Keratinocyte (primary cell): ENCODE data around the gene S100A10. TPM values are rescaled to one million over a fixed set of nuclear protein-coding genes. Genes with fewer than 3 reads are reported as not detected.

Source experiments
- DNase-seq: peaks from one replicate; pipeline ENCODE4 v3.0.0-alpha.2; 2011; ENCODE audit warnings: low read depth, missing footprints, low spot score
- FAIRE-seq: peaks from 2 replicates; lab custom pipeline; 2011; peaks lifted over from hg19 to GRCh38; lab: Jason Lieb, UNC
- H2AFZ ChIP-seq: 2 replicates; pipeline ENCODE4 v1.6.0; 2012; ENCODE audit warnings: low read length, control low read depth, inconsistent platforms; ENCODE audit not compliant: control insufficient read depth
- H3K27ac ChIP-seq: 2 replicates; pipeline ENCODE4 v1.5.1; 2011; ENCODE audit warnings: low read length; ENCODE audit not compliant: control insufficient read depth, insufficient read depth
- H3K27me3 ChIP-seq: 3 replicates; pipeline ENCODE4 v1.6.0; 2011; ENCODE audit warnings: low read length; ENCODE audit not compliant: control insufficient read depth, insufficient read depth; ENCODE audit errors: extremely low read depth
- H3K36me3 ChIP-seq, 2 experiments: 2 replicates in 1 of 2; 3 replicates in 1 of 2; pipeline ENCODE4 v1.5.1; 2011; ENCODE audit warnings: low read length in 2 of 2, mild to moderate bottlenecking in 1 of 2; ENCODE audit not compliant: control insufficient read depth in 2 of 2, insufficient read depth in 2 of 2; ENCODE audit errors: extremely low read depth in 1 of 2
- H3K4me1 ChIP-seq: 3 replicates; pipeline ENCODE4 v1.5.1; 2011; ENCODE audit warnings: low read length; ENCODE audit not compliant: control insufficient read depth, insufficient read depth; ENCODE audit errors: extremely low read depth
- H3K4me2 ChIP-seq: 3 replicates; pipeline ENCODE4 v1.6.0; 2011; ENCODE audit warnings: low read depth, low read length; ENCODE audit not compliant: control insufficient read depth, insufficient read depth; ENCODE audit errors: extremely low read depth
- H3K4me3 ChIP-seq, 3 experiments: fragments of 200-600 bp in 1 of 3; sonication (generic) in 1 of 3; 2 replicates in 2 of 3; 3 replicates in 1 of 3; pipeline ENCODE4 v1.5.1; 2011 to 2016; ENCODE audit warnings: low read length in 3 of 3, mild to moderate bottlenecking in 3 of 3, control low read depth in 2 of 3, inconsistent platforms in 1 of 3, low read depth in 1 of 3, mixed read lengths in 1 of 3, mixed run types in 1 of 3, moderate library complexity in 1 of 3; ENCODE audit not compliant: control insufficient read depth in 2 of 3, insufficient read depth in 2 of 3; ENCODE audit errors: extremely low read depth in 1 of 3
- H3K79me2 ChIP-seq: 2 replicates; pipeline ENCODE4 v1.6.0; 2012; ENCODE audit warnings: low read length; ENCODE audit not compliant: control insufficient read depth, insufficient read depth
- H3K9ac ChIP-seq: 3 replicates; pipeline ENCODE4 v1.6.0; 2011; ENCODE audit warnings: low read length; ENCODE audit not compliant: control insufficient read depth, insufficient read depth; ENCODE audit errors: extremely low read depth
- H3K9me1 ChIP-seq: 3 replicates; pipeline ENCODE4 v1.6.0; 2011; ENCODE audit warnings: low read length; ENCODE audit not compliant: control insufficient read depth, insufficient read depth; ENCODE audit errors: extremely low read depth
- H3K9me3 ChIP-seq: 2 replicates; pipeline ENCODE4 v1.5.1; 2012; ENCODE audit warnings: low read depth, low read length; ENCODE audit not compliant: control insufficient read depth
- H4K20me1 ChIP-seq: 3 replicates; pipeline ENCODE4 v1.6.0; 2011; ENCODE audit warnings: low read length; ENCODE audit not compliant: control insufficient read depth, insufficient read depth; ENCODE audit errors: extremely low read depth
- EZH2 ChIP-seq: IDR thresholded peaks from one replicate; pipeline ENCODE4 v1.6.1; 2012; ENCODE audit warnings: inconsistent platforms, mild to moderate bottlenecking, low read length, moderate library complexity
- dilution Hi-C: fragments of 300-500 bp; cut with MboI; formaldehyde crosslinking; loops from one replicate; pipeline ENCODE4 v1.7.0; 2020; ENCODE audit warnings: low sequenced_read_pairs; ENCODE audit not compliant: extremely low pct_ligation_motif_present
- polyA plus RNA-seq, 5 experiments: library from polyadenylated mRNA; depleted of rRNA in 3 of 5; stranded (reverse) in 3 of 5; stranded (forward) in 1 of 5; unstranded in 1 of 5; fragments of >200 nt; gene quantifications; 1 replicate in 1 of 5; 2 replicates in 3 of 5; 3 replicates in 1 of 5; pipeline versions ENCODE4 v1.2.1 to v1.2.3, GENCODE V29; 2011 to 2012; ENCODE audit warnings: missing spikeins in 2 of 5, low read depth in 1 of 5, low replicate concordance in 1 of 5
- TF ChIP-seq, protein P1 (sequence below), 3 experiments: IDR thresholded peaks in 1 of 3; conservative IDR thresholded peaks in 1 of 3; optimal IDR thresholded peaks in 1 of 3; 2 replicates in 2 of 3; 3 replicates in 1 of 3; pipeline versions ENCODE3 to v1.5.1; 2011; ENCODE audit warnings: low read length in 3 of 3, mild to moderate bottlenecking in 3 of 3, moderate library complexity in 2 of 3, control low read depth in 1 of 3, inconsistent platforms in 1 of 3; ENCODE audit not compliant: insufficient read depth in 2 of 3; ENCODE audit errors: extremely low read depth in 1 of 3

S100A10 gene
- polyA plus RNA-seq, 1 donor (not counting 4 experiments of a cell fraction or from before 2014, with no cell fraction given) = 1,061 TPM

DNA sequence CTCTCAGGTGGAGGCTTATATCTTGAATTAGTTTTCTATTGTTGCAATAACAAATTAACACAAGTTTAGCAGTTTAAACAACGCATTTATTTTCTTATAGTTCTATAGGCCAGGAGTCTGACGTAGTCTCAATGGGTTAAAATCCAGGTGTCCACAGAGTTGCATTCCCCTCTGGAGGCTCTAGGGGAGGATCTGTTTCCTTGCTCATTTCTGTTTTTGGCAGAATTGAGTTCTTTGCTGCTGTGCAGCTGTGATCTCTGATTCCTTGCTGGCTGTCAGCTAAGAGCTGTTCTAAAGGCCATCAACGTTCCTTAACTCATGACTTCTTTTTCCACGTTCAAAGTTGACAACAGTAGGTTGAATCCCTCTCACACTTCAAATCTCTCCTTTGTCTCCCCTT, 31.8 kb downstream of the S100A10 start:
- Histone ChIP-seq H3K27ac (no peak overlapping the region), H3K4me1 (peaks cover 27% of the 10 kb centered on the region), H3K4me2 (no peak overlapping the region), H3K27me3 (no peaks in the 10 kb centered on the region), H3K9me1 (no peaks in the 10 kb centered on the region), H3K36me3 (no peaks in the 10 kb centered on the region), H4K20me1 (no peaks in the 10 kb centered on the region), H3K9ac (no peak overlapping the region), H3K79me2 (no peaks in the 10 kb centered on the region), H3K4me3 (no peak overlapping the region), H2AFZ (no peak overlapping the region), H3K9me3 (no peaks in the 10 kb centered on the region)
- no peak for TF ChIP-seq EZH2
- TF ChIP-seq, protein P1, sequence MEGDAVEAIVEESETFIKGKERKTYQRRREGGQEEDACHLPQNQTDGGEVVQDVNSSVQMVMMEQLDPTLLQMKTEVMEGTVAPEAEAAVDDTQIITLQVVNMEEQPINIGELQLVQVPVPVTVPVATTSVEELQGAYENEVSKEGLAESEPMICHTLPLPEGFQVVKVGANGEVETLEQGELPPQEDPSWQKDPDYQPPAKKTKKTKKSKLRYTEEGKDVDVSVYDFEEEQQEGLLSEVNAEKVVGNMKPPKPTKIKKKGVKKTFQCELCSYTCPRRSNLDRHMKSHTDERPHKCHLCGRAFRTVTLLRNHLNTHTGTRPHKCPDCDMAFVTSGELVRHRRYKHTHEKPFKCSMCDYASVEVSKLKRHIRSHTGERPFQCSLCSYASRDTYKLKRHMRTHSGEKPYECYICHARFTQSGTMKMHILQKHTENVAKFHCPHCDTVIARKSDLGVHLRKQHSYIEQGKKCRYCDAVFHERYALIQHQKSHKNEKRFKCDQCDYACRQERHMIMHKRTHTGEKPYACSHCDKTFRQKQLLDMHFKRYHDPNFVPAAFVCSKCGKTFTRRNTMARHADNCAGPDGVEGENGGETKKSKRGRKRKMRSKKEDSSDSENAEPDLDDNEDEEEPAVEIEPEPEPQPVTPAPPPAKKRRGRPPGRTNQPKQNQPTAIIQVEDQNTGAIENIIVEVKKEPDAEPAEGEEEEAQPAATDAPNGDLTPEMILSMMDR (optimal IDR thresholded peaks at IDR 0.05 in 1 of 3, IDR thresholded peaks at IDR 0.05 in 1 of 3, conservative IDR thresholded peaks at IDR 0.05 in 1 of 3; ENCODE audit: extremely low read depth in 1 of 3, insufficient read depth in 2 of 3, low read length in 3 of 3) = peak in 1 of 3 experiments; percentile 7
- FAIRE-seq (peak; percentile 77), DNase-seq (no peak)
- dilution Hi-C loops = no loop called here

DNA sequence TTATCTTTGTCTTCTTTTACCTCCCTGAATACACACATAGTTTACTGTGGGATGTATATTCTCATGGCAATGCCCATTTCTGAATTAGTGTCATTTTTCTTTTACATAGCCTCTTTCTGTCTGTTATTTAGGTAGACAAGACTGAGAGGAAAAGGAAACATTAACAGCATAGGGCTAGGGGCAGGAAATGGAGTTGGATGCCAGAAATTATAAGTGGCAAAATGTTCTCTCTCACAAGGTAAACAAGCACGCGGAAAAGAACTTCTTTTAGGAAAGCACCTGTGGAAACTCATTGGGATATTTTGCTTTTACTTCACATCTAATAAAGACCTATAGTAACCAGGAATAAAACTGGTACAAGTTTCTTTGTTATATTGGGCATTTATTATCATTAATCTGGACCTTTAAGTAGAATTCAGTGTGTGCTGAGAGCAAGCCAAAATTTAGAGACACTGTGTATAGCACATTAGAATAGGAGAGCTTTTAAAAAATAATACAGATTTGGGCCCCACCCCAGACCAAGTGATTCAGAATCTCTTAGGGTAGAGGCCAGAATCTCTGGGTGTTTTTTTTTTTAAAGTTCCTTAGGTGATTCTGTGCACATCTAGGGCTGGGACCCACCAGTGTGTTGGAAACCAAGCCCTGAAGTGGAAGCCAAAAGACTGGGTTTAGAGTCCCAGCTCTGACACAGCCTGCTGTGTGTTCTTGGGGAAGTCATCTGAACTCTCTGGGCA, 32.7 kb downstream of the S100A10 start:
- Histone ChIP-seq H3K9ac (no peak overlapping the region), H3K4me2 (no peak overlapping the region), H3K9me3 (no peaks in the 10 kb centered on the region), H4K20me1 (no peaks in the 10 kb centered on the region), H3K27ac (no peak overlapping the region), H2AFZ (no peak overlapping the region), H3K9me1 (no peaks in the 10 kb centered on the region), H3K4me3 (no peak overlapping the region), H3K4me1 (peaks cover 20% of the 10 kb centered on the region), H3K79me2 (no peaks in the 10 kb centered on the region), H3K27me3 (no peaks in the 10 kb centered on the region), H3K36me3 (no peaks in the 10 kb centered on the region)
- dilution Hi-C loops = no loop called here
- FAIRE-seq (no peak), DNase-seq (no peak)
- no peak for TF ChIP-seq EZH2
- TF ChIP-seq, protein P1 (optimal IDR thresholded peaks at IDR 0.05 in 1 of 3, IDR thresholded peaks at IDR 0.05 in 1 of 3, conservative IDR thresholded peaks at IDR 0.05 in 1 of 3; ENCODE audit: extremely low read depth in 1 of 3, insufficient read depth in 2 of 3, low read length in 3 of 3) = no peak
